HL-60 (cell line): Measurements from ENCODE around the gene MSI2.

Source experiments
- POLR2AphosphoS5 ChIP-seq: IDR thresholded peaks from 2 replicates; pipeline ENCODE4 v1.6.1; 2012; ENCODE audit warnings: low read depth
- TF ChIP-seq, protein P1 (sequence below): IDR thresholded peaks from one replicate; pipeline ENCODE4 v1.5.1; 2011; ENCODE audit warnings: low read length, control low read depth, inconsistent platforms; ENCODE audit not compliant: insufficient read depth

DNA sequence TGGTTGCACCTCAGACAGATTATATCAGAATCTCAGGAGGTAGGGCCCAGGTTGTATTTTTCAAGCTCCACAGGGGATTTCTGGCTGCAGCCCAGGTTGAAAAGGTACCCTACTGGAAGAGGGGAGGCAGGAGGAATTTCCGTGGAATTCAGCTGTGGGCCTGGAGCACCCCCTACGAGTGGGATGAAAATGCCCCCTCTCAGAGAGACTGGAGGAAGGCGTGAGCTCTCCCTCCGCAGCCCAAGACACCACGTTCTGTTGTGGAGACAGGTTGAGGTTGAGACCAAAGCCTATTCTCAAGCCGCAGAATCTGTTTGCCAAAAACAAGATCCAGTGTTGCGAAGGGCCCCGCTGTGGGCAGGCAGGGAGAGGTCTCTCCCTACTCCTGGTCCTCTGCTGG is 386.7 kb downstream of the MSI2 start:
- TF ChIP-seq POLR2AphosphoS5: no peak
- TF ChIP-seq, protein P1, sequence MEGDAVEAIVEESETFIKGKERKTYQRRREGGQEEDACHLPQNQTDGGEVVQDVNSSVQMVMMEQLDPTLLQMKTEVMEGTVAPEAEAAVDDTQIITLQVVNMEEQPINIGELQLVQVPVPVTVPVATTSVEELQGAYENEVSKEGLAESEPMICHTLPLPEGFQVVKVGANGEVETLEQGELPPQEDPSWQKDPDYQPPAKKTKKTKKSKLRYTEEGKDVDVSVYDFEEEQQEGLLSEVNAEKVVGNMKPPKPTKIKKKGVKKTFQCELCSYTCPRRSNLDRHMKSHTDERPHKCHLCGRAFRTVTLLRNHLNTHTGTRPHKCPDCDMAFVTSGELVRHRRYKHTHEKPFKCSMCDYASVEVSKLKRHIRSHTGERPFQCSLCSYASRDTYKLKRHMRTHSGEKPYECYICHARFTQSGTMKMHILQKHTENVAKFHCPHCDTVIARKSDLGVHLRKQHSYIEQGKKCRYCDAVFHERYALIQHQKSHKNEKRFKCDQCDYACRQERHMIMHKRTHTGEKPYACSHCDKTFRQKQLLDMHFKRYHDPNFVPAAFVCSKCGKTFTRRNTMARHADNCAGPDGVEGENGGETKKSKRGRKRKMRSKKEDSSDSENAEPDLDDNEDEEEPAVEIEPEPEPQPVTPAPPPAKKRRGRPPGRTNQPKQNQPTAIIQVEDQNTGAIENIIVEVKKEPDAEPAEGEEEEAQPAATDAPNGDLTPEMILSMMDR: no peak
